Measurements from ENCODE around the gene ZXDC.

The ZXDC gene

DNA sequence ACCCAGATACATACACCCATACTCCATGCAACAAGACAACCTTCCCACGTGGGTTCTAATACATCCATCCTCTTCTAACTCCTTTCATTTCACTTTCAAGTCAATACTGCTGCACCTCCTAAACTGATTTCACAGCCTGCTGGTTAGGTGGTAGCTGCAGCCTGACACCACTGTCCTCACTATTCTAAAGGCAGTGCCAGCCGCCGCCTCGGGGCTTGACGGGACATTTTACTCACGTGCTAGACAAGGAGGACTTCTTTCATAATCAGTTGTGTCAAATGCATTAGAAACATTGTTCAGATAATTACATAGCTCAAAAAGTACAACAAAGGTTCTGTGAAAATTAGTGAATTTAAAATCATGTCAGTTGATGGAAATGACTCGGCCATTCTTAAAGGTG, 35.6 kb upstream of the ZXDC start:
- DNase-seq = no peak

DNA sequence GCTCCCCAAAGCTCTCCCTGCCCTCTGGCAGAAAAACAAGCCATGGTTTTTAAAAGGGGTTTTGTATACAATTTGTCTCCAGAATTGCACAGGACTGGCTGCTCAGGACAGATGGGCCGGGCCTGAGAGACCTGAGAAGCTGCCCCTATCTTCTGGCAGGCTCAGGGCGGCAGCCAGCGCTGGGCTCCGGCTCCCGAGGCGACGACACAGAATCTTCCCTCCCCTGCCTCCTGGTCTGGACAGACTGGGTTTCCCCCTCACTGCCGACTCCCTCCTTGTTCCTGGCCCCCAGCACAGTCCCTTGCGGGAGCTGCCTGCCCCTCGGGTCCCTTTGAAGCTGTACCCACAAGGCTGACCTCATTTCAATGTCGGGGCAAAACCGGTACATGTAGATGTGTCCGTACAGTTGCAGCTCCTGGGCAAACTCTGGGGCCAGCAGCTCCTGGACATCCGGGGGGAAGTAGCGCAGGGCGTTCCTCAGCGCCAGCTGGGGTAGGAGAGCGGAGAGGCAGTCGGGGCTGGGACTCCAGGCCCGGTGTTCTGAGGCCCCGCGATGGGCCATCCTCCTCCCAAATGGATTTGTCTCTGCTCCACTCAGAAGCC, 34.7 kb upstream of the ZXDC start:
- DNase-seq = no peak

DNA sequence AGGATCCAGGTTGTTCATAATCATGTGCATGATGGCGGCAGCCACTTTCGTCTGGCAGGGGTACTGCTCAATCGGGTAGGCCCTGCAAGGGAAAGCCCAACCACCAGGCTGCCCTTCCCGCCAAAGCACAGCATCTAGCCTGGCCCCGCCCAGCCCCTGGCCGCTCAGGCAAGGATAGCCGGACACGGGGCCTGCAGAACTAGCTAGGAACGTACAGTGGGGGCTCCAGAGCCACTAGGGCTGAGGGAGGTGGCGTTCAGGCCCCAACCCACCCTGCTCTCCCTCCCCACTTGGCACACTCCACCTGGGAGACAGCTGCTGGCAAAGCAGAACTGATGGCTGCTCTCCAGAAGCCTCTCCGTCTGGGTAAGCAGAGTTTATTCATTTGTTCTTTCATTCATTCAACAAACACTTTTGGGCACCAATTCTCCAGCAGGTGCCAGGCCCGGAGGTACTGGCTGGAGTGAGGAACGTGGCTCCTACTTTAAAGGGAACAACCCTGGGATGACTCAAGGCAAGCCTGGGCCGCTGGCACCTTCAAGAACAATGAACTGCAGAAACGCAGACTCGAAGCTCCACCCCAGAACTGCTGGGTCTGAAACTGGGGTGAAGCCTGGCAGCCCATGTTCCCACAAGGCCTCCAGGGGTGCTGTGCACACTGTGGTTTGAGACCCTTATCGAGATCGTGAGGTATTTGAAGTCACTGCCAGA, 34.1 kb upstream of the ZXDC start:
- no peak for DNase-seq

DNA sequence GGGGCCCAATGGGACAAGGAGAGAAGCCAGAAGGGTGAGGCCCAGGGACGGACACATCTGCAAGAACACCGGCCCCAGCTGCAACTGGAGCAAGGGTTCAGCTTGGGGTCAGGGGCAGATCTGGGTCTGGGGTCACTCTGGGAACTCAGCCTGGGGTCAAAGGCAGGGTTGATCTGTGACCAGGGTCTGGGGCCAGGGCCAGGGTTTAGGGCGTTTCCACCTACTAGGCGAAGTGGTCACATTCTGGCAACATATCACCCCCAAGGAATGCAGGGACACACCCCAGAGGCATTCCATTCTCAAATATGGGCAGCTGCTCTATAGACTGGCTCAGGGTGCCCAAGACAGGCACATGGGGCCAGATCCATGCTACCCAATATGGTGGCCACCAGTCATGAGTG, 32.9 kb upstream of the ZXDC start:
- DNase-seq = no peak

DNA sequence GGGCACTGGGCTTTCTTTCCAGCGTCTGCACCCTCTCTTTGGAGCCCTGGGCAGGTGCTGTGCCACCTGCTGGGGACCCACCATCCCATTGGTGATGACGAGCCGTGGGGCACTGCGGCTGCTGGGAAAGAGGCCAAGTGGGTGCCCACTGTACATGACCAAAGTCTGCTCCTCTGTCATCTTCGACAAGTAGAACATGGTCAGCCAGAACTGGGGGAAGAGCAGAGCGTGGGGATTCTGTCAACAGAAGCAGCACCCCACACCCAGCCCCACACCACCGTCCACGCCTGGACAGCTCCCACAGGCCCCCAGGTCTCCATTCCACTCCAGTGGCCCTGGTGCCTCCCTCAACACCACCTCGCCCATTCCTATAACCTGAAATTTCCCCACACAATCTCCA, 32.2 kb upstream of the ZXDC start:
- DNase-seq = no peak

DNA sequence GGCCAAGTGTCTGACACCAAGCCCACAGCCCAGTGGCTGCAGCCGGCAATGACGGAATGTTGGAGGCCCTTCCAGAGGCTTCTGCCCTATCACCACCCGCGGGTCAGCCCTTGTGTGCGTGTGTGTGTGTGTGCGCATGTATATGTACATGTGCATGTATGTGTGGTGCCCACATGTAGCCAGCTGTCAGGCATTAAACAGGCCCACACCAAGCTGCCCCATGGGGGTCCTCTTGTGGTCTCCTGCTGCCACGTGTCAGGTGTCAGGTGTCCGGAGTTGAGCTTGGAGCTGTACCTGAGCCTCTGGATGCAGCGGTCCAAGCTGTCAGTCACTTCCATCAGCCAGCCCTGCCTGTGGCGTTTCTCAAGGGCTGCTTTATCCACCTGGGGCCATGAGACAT, 28.0 kb upstream of the ZXDC start:
- no peak for DNase-seq

DNA sequence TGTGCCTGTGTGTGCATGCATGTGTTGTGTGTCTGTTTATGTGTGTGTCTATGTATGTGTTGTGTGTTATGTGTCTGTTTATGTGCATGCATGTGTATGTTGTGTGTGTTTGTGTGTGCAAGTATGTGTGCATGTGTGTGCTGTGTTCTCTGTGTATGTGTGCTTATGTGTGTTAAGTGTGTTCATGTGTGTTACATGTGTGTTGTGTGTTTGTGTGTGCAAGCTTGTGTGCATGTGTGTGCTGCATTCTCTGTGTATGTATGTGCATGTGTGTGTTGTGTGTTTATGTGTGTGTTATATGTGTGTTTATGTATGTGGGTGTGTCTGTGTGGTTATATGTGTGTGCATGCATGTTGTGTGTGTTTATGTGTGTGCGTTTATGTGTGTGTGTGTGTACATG, 27.0 kb upstream of the ZXDC start:
- DNase-seq = no peak

DNA sequence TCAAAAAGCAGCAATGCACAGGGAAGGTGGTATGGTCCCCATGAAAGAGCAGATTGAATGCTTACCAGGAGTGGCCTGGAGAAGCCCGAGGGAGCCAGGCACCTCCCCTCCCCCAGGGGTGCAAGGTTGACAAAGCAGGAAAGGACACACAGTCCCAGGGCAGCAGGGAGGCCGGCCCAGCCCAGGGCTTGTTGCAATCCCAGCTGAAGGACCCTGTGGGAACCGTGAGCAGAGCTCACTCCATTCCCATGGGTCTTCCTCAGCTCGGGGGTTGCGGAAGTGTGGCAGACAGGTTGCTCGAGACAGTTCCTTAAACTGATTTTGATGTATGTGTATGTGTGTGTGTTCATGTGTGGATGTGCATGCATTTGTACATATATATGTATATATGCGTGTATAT, 26.0 kb upstream of the ZXDC start:
- no peak for DNase-seq

DNA sequence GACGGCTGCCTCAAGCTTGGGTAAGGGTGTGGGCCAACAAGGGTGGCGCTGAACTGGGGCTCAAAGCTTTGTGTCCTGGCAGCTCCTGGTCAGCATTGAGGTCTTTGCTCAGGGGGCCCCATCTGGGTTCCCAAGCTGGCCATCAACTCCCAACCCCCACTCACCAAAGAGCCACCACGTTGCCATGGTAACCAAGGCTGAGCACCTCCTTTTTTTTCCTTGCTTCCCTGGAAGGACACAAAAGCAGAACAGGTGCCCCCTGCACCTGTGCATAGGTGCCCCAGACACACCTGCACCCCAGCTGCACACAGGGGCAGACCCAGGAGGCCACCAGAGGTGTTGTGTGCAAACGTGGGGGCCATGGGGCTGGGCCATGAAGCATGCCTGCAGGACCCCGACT, 25.4 kb upstream of the ZXDC start:
- DNase-seq = no peak

DNA sequence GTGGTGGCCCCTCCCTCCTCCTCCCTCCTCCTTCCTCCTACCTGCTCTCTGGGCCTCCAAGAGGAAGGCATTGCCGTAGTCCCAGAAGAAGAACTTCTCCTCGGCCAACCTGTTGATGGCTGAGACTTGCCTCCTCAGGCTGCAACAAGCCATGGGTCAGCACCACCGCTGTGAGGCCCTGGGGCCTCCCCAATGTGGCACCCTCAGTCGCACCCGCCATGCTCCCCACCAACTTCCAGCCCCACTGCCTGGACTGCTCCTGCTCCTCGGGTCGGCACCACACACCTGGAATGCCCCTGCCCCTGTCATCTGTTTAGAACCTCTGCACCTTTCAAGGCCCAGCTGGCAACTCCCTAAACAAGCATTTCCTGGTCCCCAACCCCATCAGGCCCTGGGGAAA, 24.3 kb upstream of the ZXDC start:
- no peak for DNase-seq

DNA sequence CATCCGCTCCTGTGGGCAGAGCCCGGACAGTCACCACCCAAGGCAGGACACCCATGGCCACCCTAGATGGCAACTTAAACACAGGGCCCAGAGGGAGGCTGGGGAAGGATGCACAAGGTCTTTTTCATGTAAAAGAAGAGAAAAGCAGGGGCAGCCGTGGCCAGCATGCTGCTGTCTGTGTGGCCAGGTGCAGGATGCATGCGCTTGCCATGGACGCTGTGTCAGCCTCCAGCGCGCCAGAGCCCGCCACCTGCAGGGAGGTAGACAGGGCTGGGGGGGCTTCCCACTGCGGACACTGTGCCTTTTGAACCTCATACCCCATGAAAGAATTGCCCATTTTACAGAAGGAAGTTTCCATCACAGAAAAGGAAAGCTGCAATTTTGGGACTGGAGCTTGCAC, 23.7 kb upstream of the ZXDC start:
- no peak for DNase-seq

DNA sequence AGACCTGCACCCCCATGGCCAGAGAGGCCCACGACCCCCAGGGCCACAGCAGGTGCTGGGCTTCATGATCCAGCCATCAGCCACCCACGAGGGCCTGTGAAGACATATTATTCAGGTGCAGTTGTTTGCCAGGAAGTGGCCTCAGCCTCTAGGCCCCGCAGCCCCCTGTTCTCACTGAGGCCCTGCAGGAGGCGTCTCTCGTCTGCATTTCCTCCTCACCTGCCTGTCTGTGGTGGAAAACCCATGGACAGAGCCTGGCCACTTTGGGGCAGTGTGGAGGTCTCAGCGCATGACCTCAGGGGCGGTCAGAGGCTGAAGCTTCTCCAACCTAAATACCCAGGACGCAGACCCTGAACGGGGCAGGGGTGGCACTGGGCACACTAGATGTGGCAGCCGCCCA, 23.2 kb upstream of the ZXDC start:
- no peak for DNase-seq

DNA sequence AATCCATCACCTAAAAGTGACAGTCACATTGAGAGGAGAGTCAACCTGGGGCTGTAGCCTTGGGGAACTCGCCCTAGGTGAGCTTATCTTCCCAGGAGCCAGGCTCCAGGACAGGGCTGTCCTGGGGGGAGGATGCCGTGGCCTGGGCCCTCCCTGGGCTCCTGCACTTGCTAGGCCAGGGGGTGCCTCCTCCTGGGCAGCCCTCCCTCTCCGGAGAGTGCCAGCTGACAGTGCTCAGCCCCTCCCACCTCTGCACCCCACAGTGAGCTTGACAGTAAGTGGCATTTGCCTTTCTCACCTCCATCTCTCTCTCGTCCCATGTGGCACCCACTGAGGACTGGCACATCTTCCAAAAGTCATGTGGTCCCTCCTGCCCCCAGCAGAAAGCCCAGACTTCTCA, 22.8 kb upstream of the ZXDC start:
- DNase-seq = no peak

DNA sequence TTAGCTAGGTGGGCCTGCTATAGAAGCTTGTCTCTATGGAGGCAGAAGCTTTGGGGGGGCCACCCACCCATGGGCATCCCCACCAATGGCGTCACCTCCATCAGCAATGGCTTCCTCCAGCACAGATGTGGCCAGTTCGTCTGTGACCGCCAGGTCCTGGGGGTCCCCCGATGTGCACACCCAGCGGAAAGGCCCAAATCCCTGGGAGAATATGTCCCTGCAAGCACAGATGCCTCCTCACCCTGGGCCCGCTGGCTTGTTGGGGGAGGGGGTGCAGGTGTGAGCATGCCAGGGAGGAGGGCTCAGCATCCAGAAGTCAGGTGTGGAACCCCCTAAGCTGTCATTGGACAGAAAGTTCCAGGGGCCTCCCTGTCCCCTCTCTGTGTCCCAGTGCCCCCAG, 22.3 kb upstream of the ZXDC start:
- DNase-seq = no peak

DNA sequence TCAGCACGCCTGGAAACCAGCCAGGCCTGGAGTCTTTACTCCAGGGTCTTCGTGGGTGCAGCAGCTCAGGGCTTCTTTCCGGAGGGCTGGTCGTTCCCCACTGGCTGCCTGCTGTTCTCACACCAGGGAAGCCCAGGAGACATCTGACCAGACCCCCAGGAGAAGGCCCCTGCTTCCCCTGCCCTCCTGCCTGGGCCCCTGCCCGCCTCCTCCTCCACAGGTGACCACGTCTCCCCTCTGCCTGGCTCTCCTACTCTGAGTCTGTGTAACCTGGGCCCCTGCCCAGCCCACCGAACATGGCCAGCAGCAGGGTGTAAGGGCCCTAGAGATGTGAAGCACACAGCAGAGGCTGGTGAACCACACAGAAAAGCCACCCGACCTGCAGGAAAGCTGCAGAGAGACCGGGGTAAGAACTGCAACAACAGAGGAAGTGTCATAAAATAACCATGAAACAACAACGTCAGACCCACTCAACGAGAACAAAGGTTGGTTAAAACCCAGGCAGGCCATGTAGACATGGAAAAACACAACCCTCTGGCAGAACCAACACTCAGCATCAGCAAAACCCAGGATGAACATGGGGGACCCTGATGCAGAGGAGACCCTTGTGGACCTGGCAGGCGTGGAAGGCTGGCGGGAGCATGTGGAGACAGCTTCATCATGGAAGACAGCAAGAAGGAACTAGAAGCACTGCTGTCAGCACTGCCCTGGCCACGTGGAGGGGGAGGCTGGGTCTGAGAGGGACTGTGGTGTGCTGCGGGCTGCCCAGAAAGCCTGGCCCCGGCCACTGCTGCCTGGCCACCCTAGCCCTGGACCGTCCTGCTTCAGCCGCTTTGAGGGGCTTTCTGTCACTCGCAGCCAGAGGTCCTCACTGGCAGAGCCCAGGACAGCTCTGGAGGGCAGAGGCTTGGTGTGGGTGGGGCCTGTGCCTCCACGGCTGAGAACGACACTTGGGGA, 21.5 kb upstream of the ZXDC start:
- DNase-seq = no peak

DNA sequence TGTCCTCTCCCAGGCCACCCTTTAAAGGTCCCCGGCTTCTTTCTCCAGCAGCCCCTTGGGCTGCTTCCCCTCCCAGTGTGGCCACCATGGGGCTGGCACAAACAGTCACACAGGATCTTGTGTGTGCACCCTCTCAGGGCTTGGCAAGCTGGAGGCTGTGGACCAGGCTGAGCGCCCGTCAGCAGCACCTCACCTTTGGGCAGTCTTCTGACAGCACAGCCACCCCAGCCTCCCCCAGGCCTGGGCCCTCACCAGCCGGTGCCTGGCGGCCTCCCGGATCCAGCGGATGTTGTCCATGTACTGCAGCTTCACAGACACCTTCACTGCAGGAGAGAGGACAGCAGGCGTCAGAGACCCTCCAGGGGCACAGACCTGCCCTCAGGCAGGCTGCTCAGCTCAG, 20.1 kb upstream of the ZXDC start:
- no peak for DNase-seq

DNA sequence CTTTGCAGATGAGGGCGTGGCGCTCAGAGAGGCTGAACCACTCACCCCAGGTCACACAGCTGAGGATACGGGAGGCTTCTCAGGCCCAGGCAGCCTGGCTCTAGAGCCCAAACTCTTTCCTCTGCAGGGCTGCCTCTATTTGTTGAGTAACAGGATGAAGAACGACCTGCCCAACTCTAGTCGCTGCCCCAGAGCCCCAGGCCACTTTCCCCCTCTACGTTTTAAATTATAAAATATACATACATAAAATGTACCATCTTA, 19.2 kb upstream of the ZXDC start:
- no peak for DNase-seq

DNA sequence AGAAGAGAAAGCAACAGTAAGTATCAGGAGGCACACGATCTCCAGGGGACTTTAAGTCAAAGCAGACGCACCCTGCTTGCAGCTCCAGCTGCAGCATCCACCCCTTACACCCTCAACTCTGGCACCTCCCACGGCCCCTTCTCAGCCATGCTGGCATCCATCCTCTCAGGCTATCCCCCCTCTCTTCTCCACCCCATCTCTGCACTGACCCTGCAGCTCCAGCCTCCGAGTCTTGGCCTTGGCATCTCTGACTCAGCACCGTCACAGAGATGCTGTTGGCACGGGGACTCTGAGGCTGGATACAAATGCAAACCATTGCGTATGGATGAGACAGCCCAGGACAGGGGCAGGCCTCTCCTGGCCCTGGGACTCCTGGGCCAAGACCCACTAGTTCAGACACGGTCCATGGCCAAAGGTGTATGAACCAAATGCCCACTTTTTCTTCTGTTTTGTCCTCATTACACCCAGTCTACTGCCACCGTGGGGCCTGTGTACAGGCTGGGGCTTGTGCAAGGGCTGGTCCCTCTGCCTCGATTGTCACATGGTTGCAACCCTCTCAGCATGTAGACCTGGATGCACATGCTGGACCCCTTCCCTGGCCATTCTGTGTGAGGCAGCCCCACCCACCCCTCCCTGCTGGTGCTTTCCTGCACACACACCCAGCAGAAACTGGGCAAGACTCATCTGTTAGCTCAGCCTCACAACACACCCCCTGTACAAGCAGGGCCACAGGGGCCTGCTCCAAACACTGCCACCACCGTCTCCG, 18.7 kb upstream of the ZXDC start:
- no peak for DNase-seq

DNA sequence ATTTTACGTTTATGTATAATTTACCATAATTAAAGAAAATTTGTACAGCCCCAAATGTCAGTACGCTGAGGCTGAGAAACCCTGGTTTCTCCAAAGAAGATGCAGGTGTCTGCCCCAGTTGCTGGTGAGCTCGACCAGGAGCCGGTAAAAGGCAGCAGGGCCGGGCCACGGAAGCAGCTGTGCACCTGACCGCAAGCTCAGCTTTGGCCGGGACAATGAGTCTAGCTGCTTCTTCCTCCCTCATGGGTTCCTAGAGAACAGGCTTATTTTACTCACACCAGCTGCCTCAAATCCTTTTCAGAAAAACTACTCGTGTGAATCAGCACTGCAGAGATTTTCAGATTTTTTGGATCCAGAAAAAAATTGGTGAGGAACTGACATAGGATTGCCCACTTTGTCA, 18.0 kb upstream of the ZXDC start:
- DNase-seq = peak; percentile 46

DNA sequence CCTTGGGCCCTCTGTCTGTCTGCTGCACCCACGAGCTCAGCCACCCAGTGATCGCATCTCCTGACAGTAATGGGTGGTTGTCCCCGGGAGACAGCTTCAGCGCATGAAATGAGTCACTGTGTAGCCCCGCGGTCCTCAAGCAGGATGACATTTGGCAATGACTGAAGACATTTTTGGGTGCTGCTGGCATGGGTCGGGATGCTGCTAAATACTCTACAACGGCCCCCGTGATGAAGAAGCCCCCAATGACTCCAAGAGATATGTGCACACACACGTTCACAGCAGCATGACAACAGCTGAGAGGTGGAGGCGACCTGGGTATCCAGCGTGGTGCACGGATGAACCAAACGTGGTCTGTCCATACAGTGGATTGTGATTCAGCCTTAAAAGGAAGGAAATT, 17.4 kb upstream of the ZXDC start:
- DNase-seq = no peak

DNA sequence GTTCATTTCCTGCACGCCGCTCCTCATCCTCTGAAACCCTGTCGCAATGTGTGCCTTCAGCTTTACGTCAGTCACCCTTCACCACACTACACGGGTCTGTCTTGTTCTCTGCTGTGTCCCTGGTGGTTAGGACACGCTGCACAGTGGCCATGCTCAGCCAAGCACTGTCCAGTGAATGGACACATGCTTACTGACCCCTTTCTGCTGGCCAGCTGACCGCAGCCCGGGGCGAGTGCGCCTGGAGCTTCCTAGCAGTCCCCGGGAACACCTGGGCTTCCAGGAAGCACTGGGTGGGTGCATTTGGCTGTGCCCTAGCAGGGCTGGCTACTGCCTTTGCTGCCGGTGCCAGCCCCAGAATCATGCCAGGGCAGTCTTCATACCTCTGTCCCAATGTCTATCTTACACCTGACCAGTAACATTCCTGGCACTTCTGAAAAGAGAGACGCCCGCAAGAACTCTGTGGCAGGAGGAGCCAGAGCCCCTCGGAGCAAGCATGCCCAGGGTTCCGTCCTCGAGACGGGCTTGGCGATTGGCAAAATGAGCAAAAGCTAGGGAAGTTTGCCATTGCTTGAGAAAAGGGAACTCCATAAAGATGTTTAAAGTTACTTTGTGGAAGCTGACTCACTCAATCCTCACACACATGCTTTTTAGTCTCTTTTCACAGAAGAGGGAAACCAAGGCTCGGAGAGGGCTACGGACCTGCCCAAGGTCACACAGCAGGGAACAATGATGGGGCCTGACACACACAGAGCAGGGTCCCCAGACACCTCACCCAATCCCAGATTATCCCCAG, 15.7 kb upstream of the ZXDC start:
- DNase-seq = no peak

DNA sequence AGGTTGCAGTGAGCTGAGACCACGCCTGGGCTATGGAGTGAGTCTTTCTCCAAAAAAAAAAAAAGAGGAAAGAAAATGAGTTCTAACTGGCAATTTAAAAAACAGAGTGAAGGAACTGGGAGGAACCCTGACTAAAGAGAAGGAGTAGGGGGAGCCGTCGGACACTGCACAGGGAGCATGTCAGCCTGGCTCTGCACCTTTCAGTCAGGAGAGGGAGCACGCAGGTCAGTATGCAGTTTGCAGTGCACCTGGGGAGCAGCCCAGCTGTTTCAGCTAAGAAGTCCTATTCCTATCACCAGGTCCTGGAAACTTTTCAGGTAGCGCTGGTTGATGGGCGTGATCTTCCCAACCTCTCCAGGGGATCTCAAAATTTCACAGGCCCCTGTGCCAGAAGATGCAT, 14.9 kb upstream of the ZXDC start:
- DNase-seq = no peak

All from GF-D8 (cell line).